ENCODE measurements around the gene ARID1A.
"Not testable (repeated sequence)": the region's sequence is repeated elsewhere in the genome, so short reads cannot be mapped to it uniquely, and the experiment has no call there.

- not testable (repeated sequence) for TF ChIP-seq FOS (IDR thresholded peaks at IDR 0.05; ENCODE audit: borderline replicate concordance, insufficient read depth, low read length); JUN (IDR thresholded peaks at IDR 0.05; ENCODE audit: borderline replicate concordance, insufficient read depth, insufficient read length, low read depth)
Observed at GRCh38 chr1:26705227-26705626, 9.4 kb downstream of the ARID1A start.
